GM18511 (cell line): ENCODE results near the gene OR2C3.
"Not testable (repeated sequence)": the region's sequence is repeated elsewhere in the genome, so short reads cannot be mapped to it uniquely, and the experiment has no call there.

Experiments used
- ATAC-seq: cut with Tn5 transposase; IDR thresholded peaks from one replicate; pipeline ENCODE4 v1.9.1; 2021; ENCODE audit warnings: mild to moderate bottlenecking, moderate library complexity; ENCODE audit not compliant: unreplicated experiment

Gene OR2C3

DNA sequence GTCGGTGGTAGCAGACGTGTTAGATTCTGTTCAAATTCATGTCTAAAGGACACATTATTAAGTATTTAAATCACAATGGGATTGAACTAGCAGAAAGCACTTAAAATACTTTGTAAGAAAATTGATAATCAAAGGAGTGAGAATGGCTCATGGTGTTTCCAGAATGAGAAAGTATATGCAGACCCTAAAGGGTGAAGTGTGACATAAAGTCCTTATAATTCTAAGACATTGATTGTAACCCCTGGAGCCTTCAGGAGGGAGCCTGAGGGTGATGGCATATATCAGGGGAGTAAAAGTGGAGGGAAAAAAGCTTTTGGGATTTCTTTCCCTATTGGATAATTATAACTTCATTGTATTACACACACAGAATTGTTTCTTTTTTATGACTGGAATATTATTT, at the start of gene OR2C3:
TSS of gene OR2C3 (minus strand) at position 101 of the 400 bp plus-strand sequence. CDS start 3,929 bp downstream, outside the sequence.
- ATAC-seq: no peak

DNA sequence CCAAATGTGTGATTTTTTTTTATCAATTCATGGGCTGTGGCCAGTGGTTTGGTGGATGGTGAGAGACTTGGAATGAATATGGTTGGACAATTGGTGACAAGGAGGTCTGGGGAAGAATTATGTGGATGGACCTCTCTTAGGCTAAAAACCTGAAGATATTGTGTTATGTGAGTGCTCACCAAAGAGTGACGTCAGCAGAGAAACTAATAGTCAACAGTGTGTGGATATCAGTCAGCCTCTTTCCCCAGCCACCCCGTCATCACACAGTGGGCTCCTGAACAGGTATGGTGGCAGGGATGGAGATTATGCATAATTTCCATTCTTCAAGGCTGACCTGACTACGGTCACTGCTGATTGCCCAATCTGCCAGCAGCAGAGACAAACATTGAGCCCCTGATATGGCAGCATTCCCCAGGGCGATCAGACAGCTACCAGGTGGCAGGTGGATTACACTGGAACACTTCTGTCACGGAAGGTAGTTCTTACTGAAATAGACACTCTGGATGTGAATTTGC, 42.8 kb upstream of the OR2C3 start:
- ATAC-seq: no peak

DNA sequence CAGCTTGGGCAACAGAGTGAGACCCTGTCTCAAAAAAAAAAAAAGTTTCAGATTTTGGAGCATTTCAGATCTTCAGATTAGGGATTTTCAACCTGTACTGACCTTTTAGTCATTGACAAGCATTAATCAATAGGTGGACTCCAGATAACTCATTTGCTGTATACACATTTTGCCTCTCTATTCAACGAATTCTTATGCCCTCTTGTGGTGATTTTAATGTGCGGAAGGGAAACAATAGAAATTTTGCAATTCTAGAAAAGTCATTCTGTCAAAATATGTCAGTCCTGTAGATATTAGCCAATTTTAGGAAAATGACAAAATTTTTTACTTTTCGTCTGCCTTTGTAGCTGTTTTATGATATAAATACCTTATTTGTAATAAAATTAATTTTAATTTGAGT, 40.3 kb upstream of the OR2C3 start:
- no peak for ATAC-seq

GRCh38 chr1:247574664-247575063, 38.4 kb upstream of the OR2C3 start:
- ATAC-seq: no peak

DNA sequence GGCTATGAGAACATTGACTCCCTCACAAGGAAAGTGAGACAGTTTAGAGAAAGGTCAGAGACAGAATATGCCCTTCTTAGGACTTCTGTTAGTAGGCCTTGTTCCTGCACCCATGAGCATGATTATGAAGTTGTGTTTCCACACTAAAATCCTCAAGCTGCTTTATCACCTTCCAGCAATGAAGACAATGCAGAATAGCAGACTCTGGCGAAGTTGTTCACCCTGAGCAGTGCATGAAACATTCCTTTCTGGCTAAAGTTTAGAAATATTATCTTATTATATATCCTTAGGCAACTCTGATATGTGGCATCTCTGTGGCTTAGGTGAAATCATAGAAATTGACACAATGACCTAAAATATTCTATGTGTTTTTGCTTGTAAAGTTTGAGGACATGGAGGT, 38.0 kb upstream of the OR2C3 start:
- no peak for ATAC-seq

- no peak for ATAC-seq
Measured at GRCh38 chr1:247562198-247562597, 26.0 kb upstream of the OR2C3 start.

DNA sequence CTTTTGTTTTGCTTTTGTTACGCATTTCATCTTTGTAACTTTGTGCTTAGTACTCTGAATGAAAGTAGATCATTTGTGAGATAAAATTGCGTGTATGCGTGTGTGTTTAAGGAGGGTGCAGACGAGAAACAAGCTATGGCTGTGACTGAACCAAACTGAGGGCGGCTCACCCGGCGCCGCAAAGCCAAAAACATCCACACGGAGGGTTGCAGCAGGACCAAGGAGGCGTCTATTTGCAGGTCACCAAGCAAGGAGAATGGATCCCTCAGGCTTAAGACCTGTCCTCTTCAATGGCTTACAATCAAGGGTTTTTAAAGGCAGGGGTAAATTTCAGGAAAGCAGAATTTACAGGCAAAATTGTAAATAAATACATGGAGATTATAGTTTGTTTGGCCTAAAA, 25.5 kb upstream of the OR2C3 start:
- no peak for ATAC-seq

DNA sequence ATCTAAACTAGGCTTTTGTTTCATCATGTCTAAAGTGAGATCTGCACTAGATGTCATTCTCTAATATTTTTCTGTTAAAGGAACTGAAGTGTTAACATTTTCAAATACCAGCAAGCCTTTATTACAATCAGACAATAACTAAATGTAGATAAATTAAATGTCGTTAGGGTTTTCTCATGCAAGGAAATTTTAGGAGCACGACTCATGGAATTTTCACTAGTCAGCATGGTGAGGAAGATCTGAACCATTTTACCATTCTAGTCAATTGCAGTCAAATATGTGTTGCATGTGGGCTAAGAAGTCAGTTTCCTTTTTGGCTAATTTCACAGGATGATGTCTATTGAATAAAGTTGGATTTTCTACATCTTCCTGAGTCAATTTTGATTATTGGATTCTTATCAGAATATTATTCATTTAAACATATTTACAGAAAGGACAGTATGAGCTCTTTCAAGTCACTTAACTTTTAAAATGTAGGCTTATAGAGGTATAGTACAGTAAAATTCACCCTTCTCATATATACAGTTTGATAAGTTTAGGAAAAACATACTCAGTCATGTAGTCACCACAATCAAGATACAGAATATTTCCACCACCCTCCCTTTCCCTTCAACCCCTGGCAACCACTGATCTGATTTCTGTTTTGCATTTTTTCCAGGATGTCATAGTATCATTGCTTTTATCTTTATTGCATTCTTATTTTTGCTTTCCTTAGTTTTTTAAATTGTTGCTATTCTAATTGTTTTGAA, 21.9 kb upstream of the OR2C3 start:
- no peak for ATAC-seq

DNA sequence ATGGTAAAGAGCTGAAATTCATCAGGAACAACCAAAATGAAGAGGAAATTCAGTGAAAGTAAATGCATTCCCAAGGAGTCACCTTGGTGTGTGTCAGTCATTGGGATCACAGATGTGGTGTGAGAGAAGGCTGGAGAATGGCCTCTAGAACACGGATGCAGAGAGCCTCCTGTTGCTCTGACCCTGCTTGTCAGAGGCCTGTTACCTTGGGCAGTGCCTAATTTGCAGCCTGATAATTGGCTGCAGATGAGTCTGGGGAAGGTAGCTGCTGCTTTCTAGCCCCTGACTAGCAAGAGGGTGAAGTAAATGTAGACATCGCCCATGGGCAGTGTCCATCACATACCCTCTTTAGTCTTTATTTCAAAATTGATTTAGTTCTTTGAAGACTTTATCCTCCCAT, 16.0 kb upstream of the OR2C3 start:
- ATAC-seq: no peak

DNA sequence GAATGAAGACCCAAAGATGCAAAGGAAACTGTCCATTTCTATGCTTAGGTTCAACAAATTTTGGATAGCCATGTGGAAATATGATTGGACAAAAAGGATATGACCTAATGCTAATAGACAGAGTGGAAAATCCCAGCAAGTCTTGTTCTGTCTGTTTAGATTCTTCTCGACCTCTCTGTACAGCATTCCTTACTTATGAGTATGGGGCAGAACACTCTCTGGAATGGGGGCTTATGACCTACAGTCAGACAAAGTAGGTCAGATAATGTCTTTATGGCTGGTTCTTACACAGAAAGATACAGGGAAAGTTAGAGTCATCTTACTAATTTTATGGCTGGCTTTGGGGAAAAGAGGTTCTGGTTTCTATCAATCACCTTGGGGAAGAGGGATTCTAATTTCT, 15.5 kb upstream of the OR2C3 start:
- no peak for ATAC-seq

DNA sequence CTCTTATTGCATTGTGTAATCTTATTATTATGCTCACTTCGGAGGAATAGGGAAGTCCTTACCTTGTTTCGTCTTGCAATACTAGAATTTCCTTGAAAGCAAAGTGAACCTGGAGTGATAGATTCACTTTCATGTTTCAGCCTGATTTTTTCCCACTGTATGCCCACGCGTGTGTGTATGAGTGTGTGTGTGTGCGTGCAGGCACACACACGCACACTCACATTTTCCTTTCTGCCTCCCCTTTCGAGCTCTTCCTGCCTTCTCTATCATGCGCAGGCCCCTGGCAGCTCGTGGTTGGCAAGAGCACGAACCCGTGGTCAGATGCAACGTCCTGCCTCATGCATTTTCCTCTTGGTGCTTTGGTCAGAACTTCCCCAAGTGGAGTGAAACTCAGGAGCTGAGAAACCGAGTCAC, 12.5 kb upstream of the OR2C3 start, which contains the start of gene GCSAML:
TSS of gene GCSAML (plus strand) at position 366 of the 414 bp plus-strand sequence. CDS start 58 bp downstream, outside the sequence.
- no peak for ATAC-seq

DNA sequence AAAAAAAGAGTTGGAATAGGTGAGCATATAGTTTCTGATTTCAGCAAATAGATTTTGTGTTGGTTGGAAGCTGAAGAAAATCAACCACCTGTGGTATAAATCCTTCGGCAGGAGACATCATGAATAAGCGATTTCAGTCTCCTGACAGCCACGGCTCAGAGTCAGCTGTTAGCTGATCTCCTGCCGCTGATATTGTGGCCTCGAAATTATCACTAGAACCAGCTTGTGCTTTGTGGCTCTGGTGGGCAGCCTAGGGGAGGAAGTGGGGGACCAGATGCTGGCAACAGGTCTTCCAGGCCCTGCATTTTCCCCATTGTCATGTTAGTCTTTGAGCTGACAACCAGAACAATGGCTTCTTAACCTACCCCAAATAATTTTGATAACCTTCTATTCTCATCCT, 11.9 kb upstream of the OR2C3 start:
- ATAC-seq: no peak

- no peak for ATAC-seq
Measured at GRCh38 chr1:247542811-247543210, 6.6 kb upstream of the OR2C3 start.

DNA sequence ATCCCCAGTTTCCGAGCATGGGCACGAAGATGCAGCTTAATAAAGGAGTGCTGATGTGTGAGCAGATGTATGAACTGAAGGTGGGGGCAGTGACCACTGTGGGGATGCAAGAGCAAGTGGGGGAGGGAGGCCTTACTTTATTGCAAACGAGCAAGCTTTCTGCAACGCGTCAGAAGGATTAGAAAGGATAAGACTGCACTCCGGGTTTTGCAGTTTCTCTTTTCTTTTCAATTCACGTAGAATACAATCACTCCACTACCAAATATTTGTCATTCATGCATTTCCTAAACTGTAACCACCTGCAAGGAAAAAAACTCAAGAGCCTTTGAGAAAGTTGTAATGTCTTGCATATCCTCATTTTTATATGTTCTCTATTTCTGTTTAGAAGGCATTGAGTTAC, 4.3 kb upstream of the OR2C3 start:
- no peak for ATAC-seq

- no peak for ATAC-seq
Measured at GRCh38 chr1:247539215-247539614, 3.0 kb upstream of the OR2C3 start.

GRCh38 chr1:247538561-247538960, 2.3 kb upstream of the OR2C3 start:
- no peak for ATAC-seq

DNA sequence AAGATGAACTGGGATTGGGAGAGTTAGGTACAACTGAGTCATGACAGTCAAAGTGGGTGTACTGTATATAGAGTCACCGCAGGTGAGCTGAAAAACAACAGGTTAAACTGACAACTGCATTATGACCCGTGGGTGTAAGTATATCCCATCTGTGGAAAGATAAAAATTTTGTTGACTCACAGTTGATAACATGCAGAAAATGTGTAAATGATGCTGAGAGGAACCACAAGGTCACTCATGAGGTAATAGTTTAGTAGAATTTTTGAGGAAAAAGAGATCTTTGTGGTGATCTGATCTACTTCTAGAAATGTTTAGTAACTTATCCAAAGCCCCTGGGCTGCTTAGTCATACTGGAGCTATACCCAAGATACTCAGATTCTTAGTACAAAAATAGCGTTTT, 838 bp downstream of the OR2C3 start:
- ATAC-seq: no peak

DNA sequence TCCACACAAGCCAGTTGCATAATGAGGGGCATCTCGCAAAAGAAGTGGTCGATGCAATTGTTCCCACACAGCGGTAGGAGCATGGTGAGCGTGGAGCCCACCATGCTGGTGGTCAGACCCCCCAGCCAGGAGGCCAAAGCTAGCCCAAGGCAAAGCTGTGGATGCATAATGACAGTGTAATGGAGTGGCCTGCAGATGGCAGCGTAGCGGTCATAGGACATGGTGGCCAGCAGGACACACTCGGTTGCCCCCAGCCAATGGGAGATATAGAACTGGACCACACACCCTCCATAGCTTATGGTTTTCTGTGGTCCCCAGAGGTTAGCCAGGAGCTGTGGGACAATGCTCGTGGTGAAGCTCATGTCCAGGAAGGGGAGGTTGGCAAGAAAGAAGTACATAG, 4.3 kb downstream of the OR2C3 start:
- ATAC-seq: no peak

DNA sequence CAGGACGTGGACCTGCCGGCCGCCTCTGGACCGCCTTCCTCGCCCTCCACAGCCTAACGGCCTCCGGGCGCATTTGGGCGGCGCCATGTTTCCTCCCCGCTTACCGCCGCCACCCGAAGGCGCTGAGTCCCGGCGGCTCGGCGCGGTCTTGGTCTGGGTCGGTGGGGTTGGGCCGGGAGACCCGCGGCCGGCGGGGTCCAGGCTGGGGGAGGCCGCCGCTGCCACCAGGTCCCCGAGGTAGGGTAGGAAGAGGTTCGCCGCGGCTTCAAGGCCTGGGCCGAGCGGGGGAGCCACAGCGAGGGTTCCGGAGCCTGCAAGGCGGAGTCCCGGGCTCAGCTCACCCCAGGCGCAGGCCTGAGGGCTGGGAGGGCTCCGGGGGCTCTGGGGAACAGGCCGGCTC, 5.5 kb downstream of the OR2C3 start:
- no peak for ATAC-seq

DNA sequence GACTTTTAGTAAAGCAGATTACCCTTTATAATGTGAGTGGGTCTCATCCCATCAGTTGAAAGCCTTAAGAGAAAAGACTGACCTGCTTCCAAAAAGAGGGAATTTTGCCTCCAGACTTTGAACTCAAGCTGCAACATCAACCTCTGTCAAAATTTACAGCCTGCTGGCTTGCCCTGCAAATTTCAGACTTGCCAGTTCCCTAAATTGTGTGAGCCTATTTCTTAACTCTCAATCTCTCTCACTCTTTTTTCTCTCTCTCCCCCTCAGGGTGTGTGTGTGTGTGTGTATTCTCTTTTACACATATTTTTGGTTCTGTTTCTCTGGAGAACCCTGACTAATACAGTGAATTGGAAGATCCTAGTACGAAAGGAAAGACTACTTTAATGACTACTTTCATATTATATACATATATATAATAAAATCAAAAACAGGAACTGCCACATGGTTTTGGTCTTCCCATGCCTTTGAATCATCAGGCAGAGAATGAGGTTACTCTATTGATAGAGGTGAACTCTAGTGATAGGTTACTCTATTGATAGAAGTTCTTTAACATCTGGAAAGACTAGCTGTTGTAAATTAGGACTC, 6.4 kb downstream of the OR2C3 start:
- ATAC-seq: no peak

GRCh38 chr1:247528812-247529474, 7.3 kb downstream of the OR2C3 start:
- ATAC-seq: no peak

DNA sequence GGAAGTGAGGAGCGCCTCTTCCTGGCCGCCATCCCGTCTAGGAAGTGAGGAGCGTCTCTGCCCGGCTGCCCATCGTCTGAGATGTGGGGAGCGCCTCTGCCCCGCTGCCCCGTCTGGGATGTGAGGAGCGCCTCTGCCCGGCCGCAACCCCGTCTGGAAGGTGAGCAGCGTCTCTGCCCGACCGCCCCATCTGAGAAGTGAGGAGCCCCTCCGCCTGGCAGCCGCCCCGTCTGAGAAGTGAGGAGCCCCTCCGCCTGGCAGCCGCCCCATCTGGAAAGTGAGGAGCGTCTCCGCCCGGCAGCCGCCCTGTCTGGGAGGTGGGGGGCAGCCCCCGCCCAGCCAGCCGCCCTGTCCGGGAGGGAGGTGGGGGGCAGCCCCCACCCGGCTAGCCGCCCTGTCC, 14.4 kb downstream of the OR2C3 start:
- not testable (repeated sequence) for ATAC-seq
